Adrenal gland (tissue), 12 donors: ENCODE measurements around the gene VWA3B. TPM values are rescaled to one million over a fixed set of nuclear protein-coding genes. Genes with fewer than 3 reads are reported as not detected.
"Not testable (repeated sequence)": the region's sequence is repeated elsewhere in the genome, so short reads cannot be mapped to it uniquely, and the experiment has no call there.

Experiments
- DNase-seq, 7 donors: peaks; one replicate each; pipeline ENCODE4 v3.0.0-alpha.2; 2019 to 2020
- H3K27ac ChIP-seq, 5 donors: fragments of 200-600 bp; sonication (generic) in 4 of 5; 1 replicate in 3 of 5; 2 replicates in 2 of 5; pipeline versions ENCODE4 v1.5.1 to v1.8.0; 2016 to 2020; ENCODE audit warnings: mild to moderate bottlenecking in 1 of 5
- H3K27me3 ChIP-seq: fragments of 200-600 bp; 2 replicates; pipeline ENCODE4 v1.8.0; 2021
- H3K36me3 ChIP-seq, 2 donors: fragments of 200-600 bp; replicated peaks in 1 of 2; 1 replicate in 1 of 2; 2 replicates in 1 of 2; pipeline versions ENCODE4 v1.5.1 to v1.8.0; 2018 to 2022
- H3K4me1 ChIP-seq, 2 donors: fragments of 200-600 bp; replicated peaks in 1 of 2; 1 replicate in 1 of 2; 2 replicates in 1 of 2; pipeline versions ENCODE4 v1.5.1 to v1.8.0; 2018 to 2021
- H3K4me3 ChIP-seq, 4 donors: fragments of 200-600 bp; sonication (generic) in 3 of 4; one replicate each; pipeline ENCODE4 v1.5.1; 2016 to 2018
- H3K9me3 ChIP-seq, 3 donors: fragments of 200-600 bp; sonication (generic) in 1 of 3; replicated peaks in 1 of 3; 1 replicate in 2 of 3; 2 replicates in 1 of 3; pipeline versions ENCODE4 v1.5.1 to v1.8.0; 2016 to 2021
- POLR2A ChIP-seq, 2 donors: fragments of 450-650 bp; IDR thresholded peaks; one replicate each; pipeline ENCODE4 v1.6.1; 2017; ENCODE audit warnings: antibody characterized with exemption in 2 of 2, mild to moderate bottlenecking in 2 of 2, moderate library complexity in 1 of 2
- WGBS, 4 donors: extraction: QIAGEN DNeasy Blood & Tissue Kit in 2 of 4; methylation state at CpG; one replicate each; pipeline versions ENCODE4 v1.1.5 to v1.1.7; 2013 to 2017; 5-methylcytosine and 5-hydroxymethylcytosine counted together
- intact Hi-C, 2 donors: fragments of 100-400 bp; cut with DNase I; formaldehyde crosslinking; loops; one replicate each; pipeline versions ENCODE4 v1.14.1 to v1.15.0; 2022 to 2023
- polyA plus RNA-seq, 3 donors: library from polyadenylated mRNA; stranded (reverse); fragments of 200-250 nt in 2 of 3; fragments of 350-450 nt in 1 of 3; fragmentation: Illumina TruSeq in 1 of 3; extraction: RNeasy Lipid Tissue Mini Kit (QIAGEN cat#74804) in 1 of 3; gene quantifications; one replicate each; pipeline ENCODE4 v1.2.3, GENCODE V29; 2013 to 2014
- total RNA-seq, 9 donors: library from RNA; depleted of rRNA in 4 of 9; stranded (reverse); fragments of >200 nt in 4 of 9; fragments of 120-200 nt in 1 of 9; fragmentation: NEBNext Ultra II Directional in 1 of 9; extraction: Animal tissue kit (Norgen Biotek cat#: 25700) in 1 of 9; gene quantifications; one replicate each; pipeline versions ENCODE4 v1.1.0 to v1.2.4, GENCODE V29; 2013 to 2023
- TF ChIP-seq, protein P1 (sequence below), 6 experiments: fragments of 450-650 bp in 4 of 6; fragments of 200-600 bp in 2 of 6; sonication (generic) in 1 of 6; IDR thresholded peaks; 1 replicate in 5 of 6; 2 replicates in 1 of 6; pipeline versions ENCODE4 v1.5.1 to v1.8.0; 2016 to 2021; ENCODE audit warnings: antibody characterized with exemption in 6 of 6, mild to moderate bottlenecking in 2 of 6, moderate library complexity in 1 of 6
- donor health status: healthy with polysubstance abuse.
- donor health status: Bipolar disorder and iron deficiency.
- donor health status: DM: yes; HTN: yes; CAD: no.
- donor health status: DM: no; HTN: no; CAD: no.
- donor health status: DM: no; HTN: no; CAD: no.
- donor health status: DM: yes; HTN: yes; CAD: no.

VWA3B gene
- total and polyA plus RNA-seq, 12 donors = 0.07 to 0.33 (median 0.17) TPM; not detected in 8

DNA sequence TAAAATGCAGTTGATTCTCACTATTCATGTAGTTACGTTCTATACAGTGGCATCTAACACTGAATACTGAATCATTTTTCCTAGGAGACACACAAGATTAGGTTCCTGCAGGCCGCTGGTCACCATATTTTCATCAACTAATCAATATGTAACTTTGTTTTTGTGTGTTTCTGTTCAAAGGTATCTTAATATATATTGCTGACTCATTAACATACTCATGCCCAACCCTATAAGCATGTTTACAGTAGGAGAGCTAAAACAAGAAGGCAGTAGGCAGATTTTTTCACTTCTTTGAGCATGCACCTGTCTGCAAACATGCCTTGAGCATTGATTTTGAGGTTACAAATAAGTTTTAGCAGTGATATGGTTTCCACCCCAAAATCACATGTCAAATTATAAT, 229.0 kb downstream of the VWA3B start:
- H3K4me1 ChIP-seq = no peaks in the 10 kb centered on the region
- DNase-seq = no peak
- WGBS, 4 donors = 82 to 90% (median 84%) methylated on average over 2 of the region's 2 CpGs
- H3K27me3 ChIP-seq = no peaks in the 10 kb centered on the region
- H3K4me3 ChIP-seq = no peak overlapping the region
- intact Hi-C loops = no loop called here
- H3K27ac ChIP-seq = no peak overlapping the region
- H3K9me3 ChIP-seq = peaks cover 0 to 5% (median 0%) of the 10 kb centered on the region in 3 donors
- TF ChIP-seq POLR2A (IDR thresholded peaks at IDR 0.05) = no peak
- TF ChIP-seq, protein P1, sequence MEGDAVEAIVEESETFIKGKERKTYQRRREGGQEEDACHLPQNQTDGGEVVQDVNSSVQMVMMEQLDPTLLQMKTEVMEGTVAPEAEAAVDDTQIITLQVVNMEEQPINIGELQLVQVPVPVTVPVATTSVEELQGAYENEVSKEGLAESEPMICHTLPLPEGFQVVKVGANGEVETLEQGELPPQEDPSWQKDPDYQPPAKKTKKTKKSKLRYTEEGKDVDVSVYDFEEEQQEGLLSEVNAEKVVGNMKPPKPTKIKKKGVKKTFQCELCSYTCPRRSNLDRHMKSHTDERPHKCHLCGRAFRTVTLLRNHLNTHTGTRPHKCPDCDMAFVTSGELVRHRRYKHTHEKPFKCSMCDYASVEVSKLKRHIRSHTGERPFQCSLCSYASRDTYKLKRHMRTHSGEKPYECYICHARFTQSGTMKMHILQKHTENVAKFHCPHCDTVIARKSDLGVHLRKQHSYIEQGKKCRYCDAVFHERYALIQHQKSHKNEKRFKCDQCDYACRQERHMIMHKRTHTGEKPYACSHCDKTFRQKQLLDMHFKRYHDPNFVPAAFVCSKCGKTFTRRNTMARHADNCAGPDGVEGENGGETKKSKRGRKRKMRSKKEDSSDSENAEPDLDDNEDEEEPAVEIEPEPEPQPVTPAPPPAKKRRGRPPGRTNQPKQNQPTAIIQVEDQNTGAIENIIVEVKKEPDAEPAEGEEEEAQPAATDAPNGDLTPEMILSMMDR (IDR thresholded peaks at IDR 0.05) = no peak
- no peaks in the 10 kb centered on the region for H3K36me3 ChIP-seq

DNA sequence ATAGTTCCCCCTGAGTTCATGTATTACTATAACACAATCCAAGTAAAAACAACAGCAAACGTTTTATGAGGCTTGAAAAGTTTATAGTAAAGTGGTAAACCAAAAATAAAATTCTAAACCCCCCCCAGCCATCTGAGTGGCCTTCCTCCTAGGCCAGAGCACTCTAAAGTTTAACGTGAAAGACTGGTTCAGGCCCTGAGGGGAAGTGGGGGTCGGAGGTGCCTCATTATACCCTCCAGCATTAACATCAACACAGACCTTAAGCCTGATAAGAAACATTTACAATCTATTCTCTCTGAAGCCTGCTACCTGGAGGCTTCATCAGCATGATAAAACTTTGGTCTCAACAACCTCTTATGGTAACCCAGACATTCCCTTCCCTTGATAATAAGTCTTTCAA, 230.2 kb downstream of the VWA3B start:
- intact Hi-C loops = no loop called here
- Histone ChIP-seq H3K27ac (no peak overlapping the region), H3K4me1 (no peaks in the 10 kb centered on the region), H3K36me3 (no peaks in the 10 kb centered on the region), H3K27me3 (no peaks in the 10 kb centered on the region), H3K4me3 (no peak overlapping the region), H3K9me3 (peaks cover 0 to 5% (median 0%) of the 10 kb centered on the region in 3 donors)
- no peak for TF ChIP-seq POLR2A (IDR thresholded peaks at IDR 0.05)
- TF ChIP-seq, protein P1 (IDR thresholded peaks at IDR 0.05) = no peak
- WGBS, 4 donors = 36 to 45% (median 42%) methylated on average over 3 of the region's 3 CpGs
- DNase-seq = no peak

DNA sequence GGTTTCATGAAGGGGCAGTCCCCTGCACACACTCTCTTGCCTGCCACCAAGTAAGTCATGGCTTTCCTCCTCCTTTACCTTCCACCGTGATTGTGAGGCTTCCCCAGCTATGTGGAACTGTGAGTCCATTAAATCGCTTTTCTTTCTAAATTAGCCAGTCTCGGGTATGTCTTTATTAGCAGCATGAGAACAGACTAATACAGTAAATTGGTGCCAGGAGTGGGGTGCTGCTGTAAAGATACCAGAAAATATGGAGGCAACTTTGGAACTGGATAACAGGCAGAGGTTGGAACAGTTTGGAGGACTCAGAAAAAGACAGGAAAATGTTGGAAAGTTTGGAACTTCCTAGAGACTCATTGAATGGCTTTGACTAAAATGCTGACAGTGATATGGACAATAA, 233.2 kb downstream of the VWA3B start:
- H3K4me1 ChIP-seq, H3K27ac ChIP-seq, H3K4me3 ChIP-seq, H3K27me3 ChIP-seq, intact Hi-C loops, H3K9me3 ChIP-seq, H3K36me3 ChIP-seq, DNase-seq: not testable (repeated sequence)
- 84 to 91% (median 86%) methylated on average over 3 of the region's 3 CpGs for WGBS, 4 donors

DNA sequence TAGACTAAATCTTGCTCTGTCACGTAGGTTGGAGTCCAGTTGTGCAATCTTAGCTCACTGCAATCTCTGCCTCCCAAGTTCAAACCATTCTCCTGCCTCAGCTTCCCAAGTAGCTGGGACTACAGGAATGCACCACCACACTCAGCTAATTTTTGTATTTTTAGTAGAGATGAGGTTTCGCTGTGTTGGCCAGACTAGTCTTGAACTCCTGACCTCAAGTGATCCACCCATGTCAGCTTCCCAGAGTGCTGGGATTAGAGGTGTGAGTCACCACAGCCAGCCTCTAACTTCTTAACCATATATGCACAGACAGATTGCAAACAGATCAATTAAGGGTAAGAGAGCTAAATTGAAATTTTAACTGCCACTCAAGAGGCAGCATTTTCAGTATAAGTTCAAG, 237.2 kb downstream of the VWA3B start:
- 64 to 86% (median 78%) methylated on average over 2 of the region's 2 CpGs for WGBS, 4 donors
- no peak for DNase-seq
- H3K27me3 ChIP-seq = no peaks in the 10 kb centered on the region
- no peaks in the 10 kb centered on the region for H3K36me3 ChIP-seq
- H3K4me3 ChIP-seq = no peak overlapping the region
- H3K9me3 ChIP-seq = peaks cover 0 to 5% (median 5%) of the 10 kb centered on the region in 3 donors
- intact Hi-C loops = no loop called here
- H3K27ac ChIP-seq = no peak overlapping the region
- TF ChIP-seq, protein P1 (IDR thresholded peaks at IDR 0.05) = no peak
- TF ChIP-seq POLR2A (IDR thresholded peaks at IDR 0.05) = no peak
- H3K4me1 ChIP-seq = no peaks in the 10 kb centered on the region

DNA sequence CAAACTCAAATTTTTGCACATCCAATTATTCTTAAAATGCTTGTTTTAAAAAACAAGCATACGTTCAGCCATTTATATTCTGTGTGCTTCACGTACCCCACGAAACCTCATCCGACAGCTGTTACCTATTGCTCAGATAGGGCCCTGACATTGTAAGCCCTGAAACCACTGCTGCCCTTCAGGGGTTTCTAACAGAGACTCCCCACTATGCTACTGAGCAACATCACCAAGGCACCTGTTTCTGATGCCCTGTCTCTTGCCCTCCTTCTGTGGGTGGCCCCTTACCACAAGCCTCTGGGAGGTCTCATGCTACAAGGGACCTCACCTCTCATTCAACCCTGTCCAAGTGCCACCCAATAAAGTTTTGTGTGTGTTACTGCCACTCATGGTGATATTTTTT, 240.8 kb downstream of the VWA3B start:
- Histone ChIP-seq H3K36me3 (no peaks in the 10 kb centered on the region), H3K4me3 (no peak overlapping the region), H3K9me3 (peaks cover 0 to 5% (median 0%) of the 10 kb centered on the region in 3 donors), H3K27me3 (no peaks in the 10 kb centered on the region), H3K27ac (no peak overlapping the region), H3K4me1 (no peaks in the 10 kb centered on the region)
- TF ChIP-seq, protein P1 (IDR thresholded peaks at IDR 0.05) = no peak
- TF ChIP-seq POLR2A (IDR thresholded peaks at IDR 0.05) = no peak
- 92 to 93% (median 93%) methylated on average over 4 of the region's 4 CpGs for WGBS, 4 donors
- intact Hi-C loops = no loop called here
- DNase-seq = no peak
